Heart left ventricle (tissue), 16 donors: ENCODE results near the gene NTN4. TPM values are rescaled to one million over a fixed set of nuclear protein-coding genes. Genes with fewer than 3 reads are reported as not detected.
A peak's percentile ranks its signal among the peaks of the same experiment; 100 is the strongest.
"Not testable (repeated sequence)": the region's sequence is repeated elsewhere in the genome, so short reads cannot be mapped to it uniquely, and the experiment has no call there.

ENCODE experiments used
- ATAC-seq, 4 donors: fragments of 200-7000 bp; cut with Tn5 transposase; one replicate each; pipeline ENCODE4 v1.9.1; 2020 to 2022; ENCODE audit warnings: moderate library complexity in 4 of 4, mild to moderate bottlenecking in 3 of 4, moderate number of reproducible peaks in 1 of 4
- DNase-seq, 5 donors: peaks; one replicate each; pipeline ENCODE4 v3.0.0-alpha.2; 2020
- H3K27ac ChIP-seq, 12 donors: fragments of 200-600 bp; sonication (generic) in 4 of 12; one replicate each; pipeline versions ENCODE4 v1.5.0 to v1.8.0; 2016 to 2022; ENCODE audit warnings: mild to moderate bottlenecking in 2 of 12
- H3K27me3 ChIP-seq, 9 donors: fragments of 200-600 bp; sonication (generic) in 2 of 9; one replicate each; pipeline versions ENCODE4 v1.5.1 to v1.8.0; 2016 to 2022; ENCODE audit warnings: mild to moderate bottlenecking in 3 of 9
- H3K36me3 ChIP-seq, 9 donors: fragments of 200-600 bp; sonication (generic) in 2 of 9; one replicate each; pipeline versions ENCODE4 v1.5.0 to v1.8.0; 2018 to 2022; ENCODE audit warnings: mild to moderate bottlenecking in 2 of 9
- H3K4me1 ChIP-seq, 12 donors: fragments of 200-600 bp; sonication (generic) in 4 of 12; one replicate each; pipeline versions ENCODE4 v1.5.0 to v1.8.0; 2016 to 2022; ENCODE audit warnings: mild to moderate bottlenecking in 3 of 12
- H3K4me3 ChIP-seq, 12 donors: fragments of 200-600 bp; sonication (generic) in 4 of 12; one replicate each; pipeline versions ENCODE4 v1.5.0 to v1.8.0; 2017 to 2022; ENCODE audit warnings: mild to moderate bottlenecking in 9 of 12, moderate library complexity in 4 of 12
- H3K9me3 ChIP-seq, 12 donors: fragments of 200-600 bp; sonication (generic) in 4 of 12; one replicate each; pipeline versions ENCODE4 v1.5.0 to v1.8.0; 2016 to 2022; ENCODE audit warnings: mild to moderate bottlenecking in 1 of 12
- CTCF ChIP-seq, 12 donors: fragments of 200-600 bp; sonication (generic) in 4 of 12; IDR thresholded peaks; one replicate each; pipeline versions ENCODE4 v1.5.0 to v1.8.0; 2018 to 2022; ENCODE audit warnings: antibody characterized with exemption in 12 of 12, mild to moderate bottlenecking in 5 of 12
- POLR2A ChIP-seq, 2 donors: fragments of 450-650 bp; IDR thresholded peaks; one replicate each; pipeline ENCODE4 v1.6.1; 2017; ENCODE audit warnings: antibody characterized with exemption in 2 of 2, mild to moderate bottlenecking in 2 of 2, moderate library complexity in 2 of 2
- WGBS, 4 donors: extraction: QIAGEN DNeasy Blood & Tissue Kit in 2 of 4; methylation state at CpG; one replicate each; pipeline versions ENCODE4 v1.1.5 to v1.1.7; 2013 to 2018; 5-methylcytosine and 5-hydroxymethylcytosine counted together
- intact Hi-C, 10 donors: fragments of 100-400 bp; cut with DNase I; formaldehyde crosslinking; loops; one replicate each; pipeline versions ENCODE4 v1.11.1 to v1.14.2; 2022
- polyA plus RNA-seq, 2 donors: library from polyadenylated mRNA; stranded (reverse); fragments of 200-250 nt; gene quantifications; one replicate each; pipeline ENCODE4 v1.2.3, GENCODE V29; 2013
- total RNA-seq, 9 donors: library from RNA; depleted of rRNA in 2 of 9; stranded (reverse); fragments of >200 nt in 2 of 9; fragmentation: NEBNext Ultra II Directional in 3 of 9; extraction: Animal tissue kit (Norgen Biotek cat#: 25700) in 3 of 9; gene quantifications; one replicate each; pipeline versions ENCODE4 v1.1.0 to v1.2.4, GENCODE V29; 2016 to 2023
- donor health status: ischemic (EF 13 %, LVEDD 7.1; RV severe dilation, severe dysfunction).
- donor health status: healthy with polysubstance abuse.
- donor health status: DM: no; HTN: yes; CAD: no.
- donor health status: DM: no; HTN: no; CAD: no.
- donor health status: ischemic (EF 25% LVEDD 6.9; RV normal size, moderate dysfunction).
- donor health status: ischemic (EF 25% LVEDD 5.7; RV mildly dilated, moderate dysfunction).
- donor health status: healthy.
- donor health status: DM: yes; HTN: yes; CAD: no.
- donor health status: ischemic (EF 35%, LVEDD 5.7; RV mildly dilated, moderate dysfunction).
- donor health status: nonischemic (EF 11% LVEDD 7.7; RV severe dilation, severe dysfunction).
- donor health status: DM: yes; HTN: yes; CAD: no.
- donor health status: PGD.
- donor health status: ischemic (EF 29% LVEDD 5.4; RV normal size, mild dysfunction).
- donor health status: nonischemic (EF 23%, LVEDD 6.1; RV moderate dilation, normal function).

The NTN4 gene
- total and polyA plus RNA-seq, 11 donors = 23.9 to 116 (median 68.0) TPM

- WGBS, 4 donors = 89 to 94% (median 93%) methylated on average over 2 of the region's 2 CpGs
Observed at GRCh38 chr12:95687937-95688336, 102.6 kb downstream of the NTN4 start.

GRCh38 chr12:95683418-95683817 lies 107.1 kb downstream of the NTN4 start:
- no peak for TF ChIP-seq POLR2A (IDR thresholded peaks at IDR 0.05)
- no peak overlapping the region for H3K27ac ChIP-seq
- no peaks in the 10 kb centered on the region for H3K27me3 ChIP-seq
- no peak overlapping the region for H3K4me3 ChIP-seq
- no peak for DNase-seq
- 79 to 87% (median 83%) methylated on average over 7 to 10 of the region's 10 CpGs for WGBS, 4 donors
- ATAC-seq = peak in 2 of 4 donors; percentile 13 to 61
- peaks cover 0 to 50% (median 8%) of the 10 kb centered on the region in 9 donors for H3K36me3 ChIP-seq
- H3K9me3 ChIP-seq = peaks cover 0 to 6% (median 0%) of the 10 kb centered on the region in 12 donors
- intact Hi-C loops = no loop called here
- peaks cover 0 to 4% (median 0%) of the 10 kb centered on the region in 12 donors for H3K4me1 ChIP-seq

More at GRCh38 chr12:95687937-95688336, 102.6 kb downstream of the NTN4 start:
- peaks cover 0 to 9% (median 0%) of the 10 kb centered on the region in 9 donors for H3K36me3 ChIP-seq
- H3K4me1 ChIP-seq = peaks cover 0 to 11% (median 0%) of the 10 kb centered on the region in 12 donors
- intact Hi-C loops = no loop called here
- TF ChIP-seq POLR2A (IDR thresholded peaks at IDR 0.05) (no peak), CTCF (IDR thresholded peaks at IDR 0.05) (no peak)
- DNase-seq (no peak), ATAC-seq (no peak)
- H3K4me3 ChIP-seq = no peak overlapping the region
- H3K9me3 ChIP-seq = no peaks in the 10 kb centered on the region
- H3K27ac ChIP-seq = no peak overlapping the region
- H3K27me3 ChIP-seq = no peaks in the 10 kb centered on the region

- 94 to 97% (median 95%) methylated on average over 4 of the region's 4 CpGs for WGBS, 4 donors
- DNase-seq = no peak
- H3K9me3 ChIP-seq = peaks cover 0 to 7% (median 0%) of the 10 kb centered on the region in 12 donors
- no peaks in the 10 kb centered on the region for H3K27me3 ChIP-seq
- H3K4me1 ChIP-seq = peaks cover 0 to 4% (median 0%) of the 10 kb centered on the region in 12 donors
- peaks cover 0 to 53% (median 8%) of the 10 kb centered on the region in 9 donors for H3K36me3 ChIP-seq
- TF ChIP-seq POLR2A (IDR thresholded peaks at IDR 0.05) (no peak), CTCF (IDR thresholded peaks at IDR 0.05) (no peak)
- no peak for ATAC-seq
- H3K4me3 ChIP-seq = no peak overlapping the region
- no peak overlapping the region for H3K27ac ChIP-seq
- intact Hi-C loops = no loop called here
Observed at GRCh38 chr12:95681210-95681765, 109.3 kb downstream of the NTN4 start.

GRCh38 chr12:95678684-95679083 lies 111.9 kb downstream of the NTN4 start:
- Histone ChIP-seq H3K4me1 (peaks cover 0 to 24% (median 14%) of the 10 kb centered on the region in 12 donors), H3K36me3 (peaks cover 0 to 53% (median 8%) of the 10 kb centered on the region in 9 donors), H3K27ac (no peak overlapping the region), H3K27me3 (no peaks in the 10 kb centered on the region), H3K4me3 (no peak overlapping the region), H3K9me3 (peaks cover 0 to 7% (median 0%) of the 10 kb centered on the region in 12 donors)
- ATAC-seq (no peak), DNase-seq (no peak)
- WGBS, 4 donors = 92 to 99% (median 94%) methylated on average over 1 of the region's 1 CpG
- intact Hi-C loops = no loop called here
- TF ChIP-seq POLR2A (IDR thresholded peaks at IDR 0.05) = no peak
- TF ChIP-seq CTCF (IDR thresholded peaks at IDR 0.05) = no peak

GRCh38 chr12:95677782-95678181 lies 112.8 kb downstream of the NTN4 start:
- 93 to 97% (median 97%) methylated on average over 3 of the region's 3 CpGs for WGBS, 4 donors
- not testable (repeated sequence) for DNase-seq, ATAC-seq

More at GRCh38 chr12:95677782-95678181, 112.8 kb downstream of the NTN4 start:
- H3K27me3 ChIP-seq, H3K4me3 ChIP-seq, H3K27ac ChIP-seq, H3K9me3 ChIP-seq, intact Hi-C loops: not testable (repeated sequence)
- H3K4me1 ChIP-seq = peaks cover 0 to 24% (median 14%) of the 10 kb centered on the region in 12 donors
- peaks cover 0 to 55% (median 10%) of the 10 kb centered on the region in 9 donors for H3K36me3 ChIP-seq
